SK-N-SH treated with all-trans-retinoic acid at 6 μM for 48 hours (cell line): ENCODE data around the gene SANBR.

Experiments
- ATAC-seq: fragments of 200-7000 bp; cut with Tn5 transposase; 3 replicates; pipeline ENCODE4 v1.9.1; 2020; ENCODE audit warnings: mild to moderate bottlenecking, moderate library complexity
- ARNTL ChIP-seq: fragments of 450-650 bp; formaldehyde crosslinking; IDR thresholded peaks from 2 replicates; pipeline ENCODE4 v1.5.0; 2020; ENCODE audit warnings: low read depth, mild to moderate bottlenecking, moderate library complexity, borderline replicate concordance
- BACH2 ChIP-seq: fragments of 250-450 bp; sonication (Bioruptor Pico); IDR thresholded peaks from 2 replicates; pipeline ENCODE4 v1.9.0; 2021; ENCODE audit warnings: mild to moderate bottlenecking, borderline replicate concordance
- CSDC2 ChIP-seq: fragments of 250-450 bp; sonication (Bioruptor Pico); IDR thresholded peaks from 2 replicates; pipeline ENCODE4 v1.5.0; 2020; ENCODE audit warnings: mild to moderate bottlenecking, moderate library complexity
- ESRRG ChIP-seq: fragments of 250-450 bp; sonication (Bioruptor Pico); IDR thresholded peaks from 2 replicates; pipeline ENCODE4 v1.6.1; 2021; ENCODE audit warnings: mild to moderate bottlenecking
- GLIS3 ChIP-seq: fragments of 250-450 bp; sonication (Bioruptor Pico); IDR thresholded peaks from 2 replicates; pipeline ENCODE4 v1.5.0; 2020; ENCODE audit warnings: mild to moderate bottlenecking, moderate library complexity
- ISL1 ChIP-seq: fragments of 250-450 bp; sonication (Bioruptor Pico); IDR thresholded peaks from 2 replicates; pipeline ENCODE4 v2.1.2; 2022; ENCODE audit warnings: mild to moderate bottlenecking, moderate library complexity
- OSR1 ChIP-seq: fragments of 250-450 bp; sonication (Bioruptor Pico); IDR thresholded peaks from 2 replicates; pipeline ENCODE4 v1.8.0; 2022; ENCODE audit warnings: moderate library complexity, mild to moderate bottlenecking, inconsistent platforms
- PATZ1 ChIP-seq: fragments of 250-450 bp; sonication (Bioruptor Pico); IDR thresholded peaks from 2 replicates; pipeline ENCODE4 v1.8.0; 2020; ENCODE audit warnings: mild to moderate bottlenecking, moderate library complexity, borderline replicate concordance
- PPARA ChIP-seq: fragments of 250-450 bp; sonication (Bioruptor Pico); IDR thresholded peaks from 2 replicates; pipeline ENCODE4 v1.5.0; 2020; ENCODE audit warnings: mild to moderate bottlenecking, borderline replicate concordance
- RARB ChIP-seq: fragments of 250-450 bp; sonication (Bioruptor Pico); IDR thresholded peaks from 2 replicates; pipeline ENCODE4 v1.8.0; 2021; ENCODE audit warnings: mild to moderate bottlenecking, moderate library complexity
- SNAI2 ChIP-seq: fragments of 250-450 bp; sonication (Bioruptor Pico); IDR thresholded peaks from 2 replicates; pipeline ENCODE4 v1.5.0; 2020; ENCODE audit warnings: mild to moderate bottlenecking, moderate library complexity
- TCF4 ChIP-seq: fragments of 250-450 bp; sonication (Bioruptor Pico); IDR thresholded peaks from 2 replicates; pipeline ENCODE4 v1.8.0; 2021; ENCODE audit warnings: mild to moderate bottlenecking, moderate library complexity, borderline replicate concordance
- TOX ChIP-seq: fragments of 250-450 bp; sonication (Bioruptor Pico); IDR thresholded peaks from 2 replicates; pipeline ENCODE4 v1.8.0; 2021; ENCODE audit warnings: mild to moderate bottlenecking, moderate library complexity, borderline replicate concordance
- ZC3H10 ChIP-seq: fragments of 250-450 bp; sonication (Bioruptor Pico); IDR thresholded peaks from 2 replicates; pipeline ENCODE4 v1.5.1; 2021; ENCODE audit warnings: mild to moderate bottlenecking, moderate library complexity
- ZFP3 ChIP-seq: fragments of 250-450 bp; sonication (Bioruptor Pico); IDR thresholded peaks from 2 replicates; pipeline ENCODE4 v1.5.0; 2020; ENCODE audit warnings: mild to moderate bottlenecking, moderate library complexity
- ZFP30 ChIP-seq: fragments of 450-650 bp; formaldehyde crosslinking; IDR thresholded peaks from 2 replicates; pipeline ENCODE4 v1.5.0; 2022; ENCODE audit warnings: mild to moderate bottlenecking, moderate library complexity
- ZNF565 ChIP-seq: fragments of 450-650 bp; formaldehyde crosslinking; conservative IDR thresholded peaks from 2 replicates; pipeline ENCODE4 v1.5.0; 2020; ENCODE audit warnings: low read depth, mild to moderate bottlenecking, moderate library complexity
- ZNF70 ChIP-seq: fragments of 450-650 bp; formaldehyde crosslinking; IDR thresholded peaks from 2 replicates; pipeline ENCODE4 v1.5.0; 2020; ENCODE audit warnings: mild to moderate bottlenecking, moderate library complexity
- ZNF8 ChIP-seq: fragments of 450-650 bp; formaldehyde crosslinking; IDR thresholded peaks from 2 replicates; pipeline ENCODE4 v1.5.0; 2020; ENCODE audit warnings: mild to moderate bottlenecking, moderate library complexity
- TF ChIP-seq, protein P1 (sequence below): fragments of 250-450 bp; sonication (Bioruptor Pico); IDR thresholded peaks from 2 replicates; pipeline ENCODE4 v1.5.1; 2020; ENCODE audit warnings: low read depth, mild to moderate bottlenecking, moderate library complexity
- TF ChIP-seq, protein P2 (sequence below): fragments of 250-450 bp; sonication (Bioruptor Pico); IDR thresholded peaks from 2 replicates; pipeline ENCODE4 v1.8.0; 2021; ENCODE audit warnings: low read depth, mild to moderate bottlenecking, moderate library complexity, borderline replicate concordance
- TF ChIP-seq, protein P3 (sequence below): fragments of 250-450 bp; sonication (Bioruptor Pico); IDR thresholded peaks from 2 replicates; pipeline ENCODE4 v1.5.1; 2021; ENCODE audit warnings: mild to moderate bottlenecking, moderate library complexity
- TF ChIP-seq, protein P4 (sequence below): fragments of 250-450 bp; sonication (Bioruptor Pico); IDR thresholded peaks from 2 replicates; pipeline ENCODE4 v1.5.0; 2020; ENCODE audit warnings: mild to moderate bottlenecking, moderate library complexity

The SANBR gene

GRCh38 chr2:61065714-61066709, at the start of gene SANBR:
Gene SANBR, plus strand, starts transcription at chr2:61065871. Its CDS starts 4,480 bp downstream, at chr2:61070351.
- ATAC-seq: peak; percentile 98
- TF ChIP-seq PATZ1 (CRISPR knock-in tag): no peak
- no peak for TF ChIP-seq CSDC2 (CRISPR knock-in tag)
- TF ChIP-seq ZNF8: no peak
- no peak for TF ChIP-seq GLIS3 (CRISPR knock-in tag)
- no peak for TF ChIP-seq ESRRG (CRISPR knock-in tag)
- TF ChIP-seq TCF4 (CRISPR knock-in tag): no peak
- TF ChIP-seq PPARA (CRISPR knock-in tag): no peak
- no peak for TF ChIP-seq ZNF70
- no peak for TF ChIP-seq ARNTL (CRISPR knock-in tag)
- no peak for TF ChIP-seq SNAI2 (CRISPR knock-in tag)
- no peak for TF ChIP-seq RARB (CRISPR knock-in tag)
- TF ChIP-seq, protein P1, sequence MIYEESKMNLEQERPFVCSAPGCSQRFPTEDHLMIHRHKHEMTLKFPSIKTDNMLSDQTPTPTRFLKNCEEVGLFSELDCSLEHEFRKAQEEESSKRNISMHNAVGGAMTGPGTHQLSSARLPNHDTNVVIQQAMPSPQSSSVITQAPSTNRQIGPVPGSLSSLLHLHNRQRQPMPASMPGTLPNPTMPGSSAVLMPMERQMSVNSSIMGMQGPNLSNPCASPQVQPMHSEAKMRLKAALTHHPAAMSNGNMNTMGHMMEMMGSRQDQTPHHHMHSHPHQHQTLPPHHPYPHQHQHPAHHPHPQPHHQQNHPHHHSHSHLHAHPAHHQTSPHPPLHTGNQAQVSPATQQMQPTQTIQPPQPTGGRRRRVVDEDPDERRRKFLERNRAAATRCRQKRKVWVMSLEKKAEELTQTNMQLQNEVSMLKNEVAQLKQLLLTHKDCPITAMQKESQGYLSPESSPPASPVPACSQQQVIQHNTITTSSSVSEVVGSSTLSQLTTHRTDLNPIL (CRISPR knock-in tag): no peak
- no peak for TF ChIP-seq ZFP3 (CRISPR knock-in tag)
- TF ChIP-seq ZFP30 (CRISPR knock-in tag): no peak
- TF ChIP-seq, protein P2, sequence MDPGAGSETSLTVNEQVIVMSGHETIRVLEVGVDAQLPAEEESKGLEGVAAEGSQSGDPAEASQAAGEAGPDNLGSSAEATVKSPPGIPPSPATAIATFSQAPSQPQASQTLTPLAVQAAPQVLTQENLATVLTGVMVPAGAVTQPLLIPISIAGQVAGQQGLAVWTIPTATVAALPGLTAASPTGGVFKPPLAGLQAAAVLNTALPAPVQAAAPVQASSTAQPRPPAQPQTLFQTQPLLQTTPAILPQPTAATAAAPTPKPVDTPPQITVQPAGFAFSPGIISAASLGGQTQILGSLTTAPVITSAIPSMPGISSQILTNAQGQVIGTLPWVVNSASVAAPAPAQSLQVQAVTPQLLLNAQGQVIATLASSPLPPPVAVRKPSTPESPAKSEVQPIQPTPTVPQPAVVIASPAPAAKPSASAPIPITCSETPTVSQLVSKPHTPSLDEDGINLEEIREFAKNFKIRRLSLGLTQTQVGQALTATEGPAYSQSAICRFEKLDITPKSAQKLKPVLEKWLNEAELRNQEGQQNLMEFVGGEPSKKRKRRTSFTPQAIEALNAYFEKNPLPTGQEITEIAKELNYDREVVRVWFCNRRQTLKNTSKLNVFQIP (CRISPR knock-in tag): no peak
- TF ChIP-seq ZNF565 (CRISPR knock-in tag): no peak
- no peak for TF ChIP-seq OSR1 (CRISPR knock-in tag)
- TF ChIP-seq ISL1 (CRISPR knock-in tag): no peak
- TF ChIP-seq TOX (CRISPR knock-in tag): no peak

DNA sequence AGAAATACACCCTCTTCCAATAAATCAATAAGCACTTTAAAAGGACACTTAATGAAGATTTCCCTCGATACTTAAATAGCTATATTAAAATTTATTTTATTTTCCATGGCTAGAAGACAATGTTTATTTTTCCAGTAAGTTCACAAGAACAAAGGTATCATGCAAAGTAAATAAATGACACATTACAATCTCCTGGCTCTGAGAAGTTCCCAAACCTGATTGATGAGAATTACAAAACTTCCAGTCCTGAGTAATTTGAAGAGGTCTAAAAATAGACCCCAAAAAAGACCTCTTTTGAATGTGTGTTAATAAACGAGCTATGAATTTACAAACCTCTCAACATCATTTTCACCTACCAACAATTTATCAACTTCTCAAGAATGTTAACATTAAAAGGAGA, 49.7 kb upstream of the SANBR start:
- ATAC-seq: no peak
- TF ChIP-seq BACH2 (CRISPR knock-in tag) (no peak), SNAI2 (CRISPR knock-in tag) (no peak), ZFP3 (CRISPR knock-in tag) (no peak), TOX (CRISPR knock-in tag) (no peak), ARNTL (CRISPR knock-in tag) (no peak), TCF4 (CRISPR knock-in tag) (no peak), CSDC2 (CRISPR knock-in tag) (no peak), ZC3H10 (no peak)
- TF ChIP-seq, protein P3, sequence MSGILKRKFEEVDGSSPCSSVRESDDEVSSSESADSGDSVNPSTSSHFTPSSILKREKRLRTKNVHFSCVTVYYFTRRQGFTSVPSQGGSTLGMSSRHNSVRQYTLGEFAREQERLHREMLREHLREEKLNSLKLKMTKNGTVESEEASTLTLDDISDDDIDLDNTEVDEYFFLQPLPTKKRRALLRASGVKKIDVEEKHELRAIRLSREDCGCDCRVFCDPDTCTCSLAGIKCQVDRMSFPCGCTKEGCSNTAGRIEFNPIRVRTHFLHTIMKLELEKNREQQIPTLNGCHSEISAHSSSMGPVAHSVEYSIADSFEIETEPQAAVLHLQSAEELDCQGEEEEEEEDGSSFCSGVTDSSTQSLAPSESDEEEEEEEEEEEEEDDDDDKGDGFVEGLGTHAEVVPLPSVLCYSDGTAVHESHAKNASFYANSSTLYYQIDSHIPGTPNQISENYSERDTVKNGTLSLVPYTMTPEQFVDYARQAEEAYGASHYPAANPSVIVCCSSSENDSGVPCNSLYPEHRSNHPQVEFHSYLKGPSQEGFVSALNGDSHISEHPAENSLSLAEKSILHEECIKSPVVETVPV: no peak
- TF ChIP-seq, protein P4, sequence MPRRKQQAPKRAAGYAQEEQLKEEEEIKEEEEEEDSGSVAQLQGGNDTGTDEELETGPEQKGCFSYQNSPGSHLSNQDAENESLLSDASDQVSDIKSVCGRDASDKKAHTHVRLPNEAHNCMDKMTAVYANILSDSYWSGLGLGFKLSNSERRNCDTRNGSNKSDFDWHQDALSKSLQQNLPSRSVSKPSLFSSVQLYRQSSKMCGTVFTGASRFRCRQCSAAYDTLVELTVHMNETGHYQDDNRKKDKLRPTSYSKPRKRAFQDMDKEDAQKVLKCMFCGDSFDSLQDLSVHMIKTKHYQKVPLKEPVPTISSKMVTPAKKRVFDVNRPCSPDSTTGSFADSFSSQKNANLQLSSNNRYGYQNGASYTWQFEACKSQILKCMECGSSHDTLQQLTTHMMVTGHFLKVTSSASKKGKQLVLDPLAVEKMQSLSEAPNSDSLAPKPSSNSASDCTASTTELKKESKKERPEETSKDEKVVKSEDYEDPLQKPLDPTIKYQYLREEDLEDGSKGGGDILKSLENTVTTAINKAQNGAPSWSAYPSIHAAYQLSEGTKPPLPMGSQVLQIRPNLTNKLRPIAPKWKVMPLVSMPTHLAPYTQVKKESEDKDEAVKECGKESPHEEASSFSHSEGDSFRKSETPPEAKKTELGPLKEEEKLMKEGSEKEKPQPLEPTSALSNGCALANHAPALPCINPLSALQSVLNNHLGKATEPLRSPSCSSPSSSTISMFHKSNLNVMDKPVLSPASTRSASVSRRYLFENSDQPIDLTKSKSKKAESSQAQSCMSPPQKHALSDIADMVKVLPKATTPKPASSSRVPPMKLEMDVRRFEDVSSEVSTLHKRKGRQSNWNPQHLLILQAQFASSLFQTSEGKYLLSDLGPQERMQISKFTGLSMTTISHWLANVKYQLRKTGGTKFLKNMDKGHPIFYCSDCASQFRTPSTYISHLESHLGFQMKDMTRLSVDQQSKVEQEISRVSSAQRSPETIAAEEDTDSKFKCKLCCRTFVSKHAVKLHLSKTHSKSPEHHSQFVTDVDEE (CRISPR knock-in tag): no peak
- TF ChIP-seq, protein P1 (CRISPR knock-in tag): no peak
- TF ChIP-seq, all 23 proteins: peak for 0
